Stomach (tissue), 19 donors: ENCODE measurements around the gene HAND2. TPM values are rescaled to one million over a fixed set of nuclear protein-coding genes. Genes with fewer than 3 reads are reported as not detected.

Source experiments
- DNase-seq, 2 donors: peaks; one replicate each; pipeline versions ENCODE4 v3.0.0 to v3.0.0-alpha.2; 2013 to 2019
- H3K27ac ChIP-seq, 5 donors: fragments of 200-600 bp in 4 of 5; sonication (generic) in 4 of 5; one replicate each; pipeline ENCODE4 v1.5.1; 2013 to 2019; ENCODE audit warnings: mild to moderate bottlenecking in 1 of 5, moderate library complexity in 1 of 5
- H3K27me3 ChIP-seq, 3 donors: fragments of 200-600 bp; sonication (generic); one replicate each; pipeline ENCODE4 v1.5.1; 2017 to 2019; ENCODE audit warnings: mixed run types in 1 of 3
- H3K36me3 ChIP-seq, 4 donors: fragments of 200-600 bp; sonication (generic); 1 replicate in 3 of 4; 2 replicates in 1 of 4; pipeline ENCODE4 v1.5.1; 2016 to 2019
- H3K4me1 ChIP-seq, 4 donors: fragments of 200-600 bp; sonication (generic); one replicate each; pipeline ENCODE4 v1.5.1; 2016 to 2019
- H3K4me3 ChIP-seq, 4 donors: fragments of 200-600 bp; sonication (generic) in 3 of 4; one replicate each; pipeline ENCODE4 v1.5.1; 2016 to 2019; ENCODE audit warnings: mild to moderate bottlenecking in 1 of 4
- H3K9me3 ChIP-seq, 4 donors: fragments of 200-600 bp; sonication (generic); one replicate each; pipeline ENCODE4 v1.5.1; 2016 to 2019
- CTCF ChIP-seq, 7 experiments: fragments of 450-650 bp in 4 of 7; fragments of 200-600 bp in 3 of 7; sonication (generic) in 3 of 7; IDR thresholded peaks; one replicate each; pipeline ENCODE4 v1.5.1; 2016 to 2019; ENCODE audit warnings: antibody characterized with exemption in 7 of 7, control low read depth in 2 of 7, mild to moderate bottlenecking in 1 of 7
- EP300 ChIP-seq: sonication (generic); formaldehyde crosslinking; IDR thresholded peaks from one replicate; pipeline ENCODE4 v1.6.1; 2017; ENCODE audit warnings: antibody characterized with exemption
- POLR2A ChIP-seq, 4 donors: fragments of 450-650 bp; IDR thresholded peaks; one replicate each; pipeline ENCODE4 v1.6.1; 2016; ENCODE audit warnings: antibody characterized with exemption in 4 of 4, control low read depth in 2 of 4, mild to moderate bottlenecking in 1 of 4, moderate library complexity in 1 of 4
- POLR2AphosphoS5 ChIP-seq, 3 donors: sonication (generic); formaldehyde crosslinking; IDR thresholded peaks; one replicate each; pipeline ENCODE4 v1.6.1; 2016; ENCODE audit warnings: antibody characterized with exemption in 3 of 3
- WGBS, 5 donors: extraction: QIAGEN DNeasy Blood & Tissue Kit in 3 of 5; methylation state at CpG; one replicate each; pipeline versions ENCODE4 v1.1.5 to v1.1.7; 2013 to 2018; 5-methylcytosine and 5-hydroxymethylcytosine counted together
- intact Hi-C: fragments of 100-400 bp; cut with DNase I; formaldehyde crosslinking; loops from one replicate; pipeline ENCODE4 v1.15.1; 2023; ENCODE audit warnings: low total_unique reads
- long read RNA-seq, 10 donors: transcript quantifications; one replicate each; lab custom pipeline, GENCODE V29; 2026
- polyA plus RNA-seq, 3 donors: library from polyadenylated mRNA; stranded (reverse); fragments of 200-250 nt; gene quantifications; one replicate each; pipeline ENCODE4 v1.2.3, GENCODE V29; 2013
- total RNA-seq, 5 donors: library from RNA; depleted of rRNA; stranded (reverse); fragments of >200 nt; gene quantifications; one replicate each; pipeline versions ENCODE4 v1.1.0 to v1.2.3, GENCODE V29; 2014 to 2016
- donor health status: healthy with polysubstance abuse.
- donor health status: Bipolar disorder and iron deficiency.
- donor health status: healthy.

HAND2 gene
- 100 to 1,000 TPM in 1 of 5 donors, 10 to 100 TPM in 4; 16.3 to 234 (median 23.3) TPM for total RNA-seq
- polyA plus RNA-seq = 10 to 100 TPM in 1 of 3 donors, 1 to 10 TPM in 2; 1.9 to 11.6 (median 4.0) TPM
- long read RNA-seq, donor 1, transcript HAND2-201 (2 exons, 2,780 nt) = major isoform, 13 of 13 reads
- long read RNA-seq, donor 1, partial matches to known transcripts = 0 of 13 reads
- long read RNA-seq, donor 1, other reads (novel, unspliced or antisense) = 0 of 13 reads
- long read RNA-seq, donor 2, transcript HAND2-201 (2 exons, 2,780 nt) = major isoform, 30 of 30 reads
- long read RNA-seq, donor 2, partial matches to known transcripts = 0 of 30 reads
- long read RNA-seq, donor 2, other reads (novel, unspliced or antisense) = 0 of 30 reads
- long read RNA-seq, donor 3, transcript HAND2-201 (2 exons, 2,780 nt) = major isoform, 10 of 10 reads
- long read RNA-seq, donor 3, partial matches to known transcripts = 0 of 10 reads
- long read RNA-seq, donor 3, other reads (novel, unspliced or antisense) = 0 of 10 reads
- long read RNA-seq, donor 4, partial matches to known transcripts = 0 of 2 reads
- long read RNA-seq, donor 4, other reads (novel, unspliced or antisense) = 0 of 2 reads
- long read RNA-seq, donor 5, transcript HAND2-201 (2 exons, 2,780 nt) = major isoform, 14 of 14 reads
- long read RNA-seq, donor 5, partial matches to known transcripts = 0 of 14 reads
- long read RNA-seq, donor 5, other reads (novel, unspliced or antisense) = 0 of 14 reads
- long read RNA-seq, donor 6, transcript HAND2-201 (2 exons, 2,780 nt) = major isoform, 43 of 43 reads
- long read RNA-seq, donor 6, partial matches to known transcripts = 0 of 43 reads
- long read RNA-seq, donor 6, other reads (novel, unspliced or antisense) = 0 of 43 reads
- long read RNA-seq, donor 7, transcript HAND2-201 (2 exons, 2,780 nt) = major isoform, 44 of 155 reads
- long read RNA-seq, donor 7, partial matches to known transcripts = 106 of 155 reads
- long read RNA-seq, donor 7, other reads (novel, unspliced or antisense) = 5 of 155 reads
- long read RNA-seq, donor 8, transcript HAND2-201 (2 exons, 2,780 nt) = major isoform, 19 of 36 reads
- long read RNA-seq, donor 8, partial matches to known transcripts = 17 of 36 reads
- long read RNA-seq, donor 8, other reads (novel, unspliced or antisense) = 0 of 36 reads
- long read RNA-seq, donor 9, transcript HAND2-201 (2 exons, 2,780 nt) = major isoform, 14 of 57 reads
- long read RNA-seq, donor 9, partial matches to known transcripts = 43 of 57 reads
- long read RNA-seq, donor 9, other reads (novel, unspliced or antisense) = 0 of 57 reads
- long read RNA-seq, donor 10, transcript HAND2-201 (2 exons, 2,780 nt) = major isoform, 11 of 11 reads
- long read RNA-seq, donor 10, partial matches to known transcripts = 0 of 11 reads
- long read RNA-seq, donor 10, other reads (novel, unspliced or antisense) = 0 of 11 reads

- Histone ChIP-seq H3K9me3 (peaks cover 0 to 11% (median 0%) of the 10 kb centered on the region in 4 donors), H3K36me3 (peaks cover 0 to 32% (median 0%) of the 10 kb centered on the region in 4 donors), H3K27me3 (peaks cover 0 to 100% (median 94%) of the 10 kb centered on the region in 3 donors), H3K4me3 (peak within 1 kb of the TSS; percentile 49 to 64 (median 60)), H3K27ac (peak within 1 kb of the TSS; percentile 9 to 92 (median 83)), H3K4me1 (peaks cover 9 to 26% (median 21%) of the 10 kb centered on the region in 4 donors)
- TF ChIP-seq CTCF (IDR thresholded peaks at IDR 0.05) (no peak), POLR2AphosphoS5 (IDR thresholded peaks at IDR 0.05) (peak; percentile 61 to 78 (median 68)), EP300 (no peak), POLR2A (IDR thresholded peaks at IDR 0.05) (peak in 1 of 4 donors; percentile 68)
- WGBS, 5 donors = 2 to 6% (median 3%) methylated on average over 37 to 81 of the region's 81 CpGs
- intact Hi-C loops = no loop called here
- DNase-seq = peak in 1 of 2 donors; percentile 94
These were observed at the start of gene HAND2 for GRCh38 chr4:173529477-173530325. TSS of gene HAND2 (minus strand) at chr4:173530229. CDS start at chr4:173529289, 940 bp downstream.

GRCh38 chr4:173578956-173579355 is 48.9 kb upstream of the HAND2 start:
- WGBS, 5 donors = 54 to 73% (median 56%) methylated on average over 7 of the region's 7 CpGs
- Histone ChIP-seq H3K27ac (no peak overlapping the region), H3K4me1 (peaks cover 0 to 3% (median 0%) of the 10 kb centered on the region in 4 donors), H3K9me3 (no peaks in the 10 kb centered on the region), H3K36me3 (peaks cover 0 to 6% (median 0%) of the 10 kb centered on the region in 4 donors), H3K4me3 (no peak overlapping the region), H3K27me3 (no peaks in the 10 kb centered on the region)
- TF ChIP-seq POLR2AphosphoS5 (IDR thresholded peaks at IDR 0.05) = no peak
- TF ChIP-seq POLR2A (IDR thresholded peaks at IDR 0.05) = no peak
- no peak for TF ChIP-seq CTCF (IDR thresholded peaks at IDR 0.05)
- TF ChIP-seq EP300 = no peak
- DNase-seq = no peak
- intact Hi-C loops = no loop called here

- 83 to 92% (median 85%) methylated on average over 5 of the region's 5 CpGs for WGBS, 5 donors
- no peak overlapping the region for H3K4me3 ChIP-seq
- no peak for TF ChIP-seq POLR2A (IDR thresholded peaks at IDR 0.05)
- TF ChIP-seq EP300 = no peak
- TF ChIP-seq POLR2AphosphoS5 (IDR thresholded peaks at IDR 0.05) = no peak
- no peak for TF ChIP-seq CTCF (IDR thresholded peaks at IDR 0.05)
- H3K27ac ChIP-seq = no peak overlapping the region
- H3K9me3 ChIP-seq = no peaks in the 10 kb centered on the region
- H3K4me1 ChIP-seq = peaks cover 0 to 6% (median 2%) of the 10 kb centered on the region in 4 donors
- H3K36me3 ChIP-seq = peaks cover 0 to 6% (median 0%) of the 10 kb centered on the region in 4 donors
- no peak for DNase-seq
- intact Hi-C loops = no loop called here
- H3K27me3 ChIP-seq = no peaks in the 10 kb centered on the region
These were observed 47.9 kb upstream of the HAND2 start for GRCh38 chr4:173577963-173578362.
